ENCODE results near the gene GASK1A. TPM values are rescaled to one million over a fixed set of nuclear protein-coding genes. Genes with fewer than 3 reads are reported as not detected.

GASK1A gene
- total RNA-seq, 1 experiment from 2014 or later = not detected

- Histone ChIP-seq H3K27ac (ENCODE audit: low read length) (no peak overlapping the region), H3K4me1 (ENCODE audit: control insufficient read depth, insufficient read depth, low read length) (no peaks in the 10 kb centered on the region), H3K36me3 (ENCODE audit: control insufficient read depth, insufficient read depth, low read length) (no peaks in the 10 kb centered on the region), H3K9me3 (ENCODE audit: control insufficient read depth, insufficient read depth, low read depth, low read length) (no peaks in the 10 kb centered on the region), H3K27me3 (ENCODE audit: control insufficient read depth, insufficient read depth, low read length) (peaks cover 2% of the 10 kb centered on the region), H3K4me3 (ENCODE audit: low read depth in 2 of 2, low read length in 2 of 2) (no peak overlapping the region)
- ChIA-PET CTCF (no interaction called here), POLR2A (no interaction called here)
- DNase-seq (ENCODE audit: low read depth, low spot score) = no peak
- ATAC-seq = no peak
- no TSS peak for BruUV-seq (replicated peaks)
- intact Hi-C loops (cut with micrococcal nuclease; ENCODE audit: unreplicated experiment) = no loop called here
- TF ChIP-seq REST (IDR thresholded peaks at IDR 0.05; ENCODE audit: insufficient read depth in 1 of 2, low read depth in 2 of 2, low read length in 1 of 2) (no peak), TCF7L2 (IDR thresholded peaks at IDR 0.05; ENCODE audit: low read depth, low read length) (no peak), SIN3A (IDR thresholded peaks at IDR 0.05; ENCODE audit: borderline replicate concordance, insufficient read depth, low read depth, low read length) (no peak), CTCF (IDR thresholded peaks at IDR 0.05) (no peak), POLR2AphosphoS5 (IDR thresholded peaks at IDR 0.05; ENCODE audit: low read depth, low read length) (no peak)
- in situ Hi-C loops (cut with HindIII; ENCODE audit: low pct_unique_long_range_greater_than_20kb, low sequenced_read_pairs) = no loop called here
These were observed 43.6 kb upstream of the GASK1A start for GRCh38 chr3:42935472-42935871.

GRCh38 chr3:42936157-42936981 lies 42.7 kb upstream of the GASK1A start:
- no peak for TF ChIP-seq CTCF (IDR thresholded peaks at IDR 0.05)
- TF ChIP-seq SIN3A (IDR thresholded peaks at IDR 0.05; ENCODE audit: borderline replicate concordance, insufficient read depth, low read depth, low read length) = no peak
- no peak for TF ChIP-seq POLR2AphosphoS5 (IDR thresholded peaks at IDR 0.05; ENCODE audit: low read depth, low read length)
- no peak for TF ChIP-seq REST (IDR thresholded peaks at IDR 0.05; ENCODE audit: insufficient read depth in 1 of 2, low read depth in 2 of 2, low read length in 1 of 2)
- no peak for TF ChIP-seq TCF7L2 (IDR thresholded peaks at IDR 0.05; ENCODE audit: low read depth, low read length)
- ChIA-PET CTCF (no interaction called here), POLR2A (no interaction called here)
- Histone ChIP-seq H3K27ac (ENCODE audit: low read length) (no peak overlapping the region), H3K9me3 (ENCODE audit: control insufficient read depth, insufficient read depth, low read depth, low read length) (no peaks in the 10 kb centered on the region), H3K36me3 (ENCODE audit: control insufficient read depth, insufficient read depth, low read length) (no peaks in the 10 kb centered on the region), H3K27me3 (ENCODE audit: control insufficient read depth, insufficient read depth, low read length) (peaks cover 2% of the 10 kb centered on the region), H3K4me3 (ENCODE audit: low read depth in 2 of 2, low read length in 2 of 2) (no peak overlapping the region), H3K4me1 (ENCODE audit: control insufficient read depth, insufficient read depth, low read length) (no peaks in the 10 kb centered on the region)
- no TSS peak for BruUV-seq (replicated peaks)
- DNase-seq (ENCODE audit: low read depth, low spot score) = no peak
- intact Hi-C loops (cut with micrococcal nuclease; ENCODE audit: unreplicated experiment) (no loop called here), in situ Hi-C loops (cut with HindIII; ENCODE audit: low pct_unique_long_range_greater_than_20kb, low sequenced_read_pairs) (no loop called here)
- no peak for ATAC-seq
